ENCODE results near the gene PNPLA7.
"Not testable (repeated sequence)": the region's sequence is repeated elsewhere in the genome, so short reads cannot be mapped to it uniquely, and the experiment has no call there.

PNPLA7 gene

GRCh38 chr9:137575364-137575715 is 25.1 kb upstream of the PNPLA7 start:
- peak in 1 of 3 donors; percentile 28 for DNase-seq

- no peak for DNase-seq
Measured at GRCh38 chr9:137574192-137574591, 24.0 kb upstream of the PNPLA7 start.

- no peak for DNase-seq
Measured at GRCh38 chr9:137570566-137570965, 20.4 kb upstream of the PNPLA7 start.

- DNase-seq = no peak
Measured at GRCh38 chr9:137569609-137570203, 19.5 kb upstream of the PNPLA7 start.

GRCh38 chr9:137568445-137568844 is 18.2 kb upstream of the PNPLA7 start:
- not testable (repeated sequence) for DNase-seq

GRCh38 chr9:137564817-137565411 is 14.7 kb upstream of the PNPLA7 start:
- no peak for DNase-seq

- DNase-seq = no peak
Measured at GRCh38 chr9:137564134-137564533, 13.9 kb upstream of the PNPLA7 start.

- DNase-seq = no peak
Measured at GRCh38 chr9:137558127-137558526, 7.9 kb upstream of the PNPLA7 start.

GRCh38 chr9:137556069-137556838 is 6.1 kb upstream of the PNPLA7 start:
- no peak for DNase-seq

- no peak for DNase-seq
Measured at GRCh38 chr9:137555179-137555578, 5.0 kb upstream of the PNPLA7 start.

GRCh38 chr9:137554349-137554748 is 4.1 kb upstream of the PNPLA7 start:
- DNase-seq = no peak

GRCh38 chr9:137553654-137554053 is 3.5 kb upstream of the PNPLA7 start:
- not testable (repeated sequence) for DNase-seq

GRCh38 chr9:137552022-137552768 is 2.0 kb upstream of the PNPLA7 start:
- no peak for DNase-seq

GRCh38 chr9:137551264-137552021 is 1.2 kb upstream of the PNPLA7 start, which contains the start of gene MRPL41:
Gene MRPL41, plus strand, starts transcription at chr9:137551879. Its CDS starts 203 bp downstream, at chr9:137552082.
- DNase-seq = peak; percentile 92 to 98 (median 98)

- DNase-seq = not testable (repeated sequence)
Measured at GRCh38 chr9:137550958-137551263, 709 bp upstream of the PNPLA7 start.

GRCh38 chr9:137547687-137548543 is 2.3 kb downstream of the PNPLA7 start:
- DNase-seq = no peak

GRCh38 chr9:137545123-137545522 is 5.1 kb downstream of the PNPLA7 start:
- DNase-seq = no peak

GRCh38 chr9:137544176-137544760 is 5.9 kb downstream of the PNPLA7 start:
- peak; percentile 48 to 59 (median 57) for DNase-seq

GRCh38 chr9:137543237-137543963 is 6.8 kb downstream of the PNPLA7 start:
- no peak for DNase-seq

- DNase-seq = no peak
Measured at GRCh38 chr9:137542486-137542885, 7.7 kb downstream of the PNPLA7 start.

- DNase-seq = no peak
Measured at GRCh38 chr9:137540536-137540935, 9.7 kb downstream of the PNPLA7 start.
